HUES6 (cell line): ENCODE measurements around the gene CHCHD6.
A peak's percentile ranks its signal among the peaks of the same experiment; 100 is the strongest.

Experiments used
- H3K27ac ChIP-seq: 2 replicates; pipeline ENCODE4 v1.7.0; 2013; ENCODE audit warnings: low read depth, mild to moderate bottlenecking, low read length, inconsistent platforms
- H3K27me3 ChIP-seq: 2 replicates; pipeline ENCODE4 v1.6.1; 2013; ENCODE audit warnings: low read length; ENCODE audit not compliant: control insufficient read depth, insufficient read depth
- H3K36me3 ChIP-seq: 2 replicates; pipeline ENCODE4 v1.6.1; 2013; ENCODE audit warnings: low read length; ENCODE audit not compliant: control insufficient read depth, insufficient read depth
- H3K4me1 ChIP-seq: 2 replicates; pipeline ENCODE4 v1.6.1; 2013; ENCODE audit warnings: low read length; ENCODE audit not compliant: control insufficient read depth, insufficient read depth
- H3K4me3 ChIP-seq: 2 replicates; pipeline ENCODE4 v1.5.1; 2013; ENCODE audit warnings: low read depth, low read length
- H3K9ac ChIP-seq: one replicate; pipeline ENCODE4 v1.6.1; 2013; ENCODE audit warnings: mild to moderate bottlenecking, low read length
- H3K9me3 ChIP-seq: 2 replicates; pipeline ENCODE4 v1.6.1; 2013; ENCODE audit warnings: low read depth, low read length; ENCODE audit not compliant: control insufficient read depth, insufficient read depth

The CHCHD6 gene

DNA sequence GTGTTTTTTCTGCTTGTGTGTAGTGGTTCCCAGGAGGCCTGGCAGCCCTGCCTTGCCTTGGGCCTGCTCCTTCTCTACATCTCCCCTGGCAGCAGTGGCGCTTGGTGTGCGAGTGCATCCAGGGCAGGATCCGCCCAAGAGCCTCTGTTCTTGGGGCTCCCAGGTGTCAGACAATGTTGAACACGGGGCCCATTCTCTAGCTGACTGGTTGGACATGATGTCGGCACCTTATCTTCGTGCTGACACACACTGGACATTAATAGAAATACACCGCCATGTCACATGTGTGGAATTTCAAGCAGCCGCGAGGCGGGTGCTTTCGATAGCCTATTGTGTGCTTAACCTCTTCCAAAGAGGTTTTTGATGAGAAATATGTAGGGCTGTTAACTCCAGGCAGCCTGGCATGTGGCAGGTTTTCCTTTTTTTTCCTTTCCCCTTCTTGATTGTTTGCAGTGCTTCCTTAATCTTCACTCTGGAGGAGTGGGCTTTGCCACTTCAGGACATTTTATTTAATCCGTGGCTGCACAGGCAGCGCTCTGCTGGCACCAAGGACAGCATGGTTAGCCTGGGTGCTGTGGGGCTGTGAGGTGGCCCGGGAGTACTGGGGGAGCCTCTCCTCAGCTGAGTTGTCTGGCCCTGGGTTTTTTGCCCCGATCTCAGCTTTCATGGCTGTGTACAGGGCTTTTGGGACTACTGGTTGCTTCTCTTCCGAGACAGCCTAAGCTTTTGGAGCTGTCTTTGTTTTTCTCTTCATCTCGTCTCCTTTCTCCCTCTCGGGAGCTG lies 42.5 kb downstream of the CHCHD6 start:
- H3K4me3 ChIP-seq, result no peak overlapping the region
- no peak overlapping the region for H3K9ac ChIP-seq
- peaks cover 22% of the 10 kb centered on the region for H3K4me1 ChIP-seq
- no peaks in the 10 kb centered on the region for H3K27me3 ChIP-seq
- H3K36me3 ChIP-seq, result peaks cover 7% of the 10 kb centered on the region
- no peaks in the 10 kb centered on the region for H3K9me3 ChIP-seq
- H3K27ac ChIP-seq, result no peak overlapping the region

DNA sequence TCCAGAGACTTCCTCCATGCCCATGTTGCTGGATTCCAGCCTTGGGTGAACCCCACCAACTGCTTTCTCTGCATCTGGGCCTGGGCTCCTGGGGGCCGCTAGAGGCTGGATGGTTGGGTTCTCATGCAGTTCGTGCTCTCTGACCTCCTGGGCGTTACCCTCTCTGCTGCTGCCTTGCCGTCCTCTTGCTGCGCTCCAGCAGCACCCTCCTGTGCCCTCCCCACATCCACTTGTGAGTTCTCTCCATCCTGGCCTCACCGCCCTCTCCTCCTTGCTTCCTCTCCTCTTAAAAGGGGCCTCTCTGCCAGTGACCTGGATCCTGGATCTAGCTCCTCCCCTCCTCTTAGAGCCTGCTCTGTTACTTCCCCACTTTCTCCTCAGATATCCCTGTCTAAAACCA lies 43.7 kb downstream of the CHCHD6 start:
- Histone ChIP-seq H3K9ac (no peak overlapping the region), H3K4me3 (no peak overlapping the region), H3K4me1 (peaks cover 33% of the 10 kb centered on the region)

GRCh38 chr3:126748701-126749546 lies 44.9 kb downstream of the CHCHD6 start:
- H3K4me3 ChIP-seq, result no peak overlapping the region
- H3K36me3 ChIP-seq, result no peaks in the 10 kb centered on the region
- no peaks in the 10 kb centered on the region for H3K9me3 ChIP-seq
- no peak overlapping the region for H3K9ac ChIP-seq
- peaks cover 43% of the 10 kb centered on the region for H3K4me1 ChIP-seq
- H3K27me3 ChIP-seq, result no peaks in the 10 kb centered on the region
- no peak overlapping the region for H3K27ac ChIP-seq

More for the DNA sequence above, 43.7 kb downstream of the CHCHD6 start:
- H3K36me3 ChIP-seq, result no peaks in the 10 kb centered on the region
- no peaks in the 10 kb centered on the region for H3K27me3 ChIP-seq
- no peak overlapping the region for H3K27ac ChIP-seq
- no peaks in the 10 kb centered on the region for H3K9me3 ChIP-seq

DNA sequence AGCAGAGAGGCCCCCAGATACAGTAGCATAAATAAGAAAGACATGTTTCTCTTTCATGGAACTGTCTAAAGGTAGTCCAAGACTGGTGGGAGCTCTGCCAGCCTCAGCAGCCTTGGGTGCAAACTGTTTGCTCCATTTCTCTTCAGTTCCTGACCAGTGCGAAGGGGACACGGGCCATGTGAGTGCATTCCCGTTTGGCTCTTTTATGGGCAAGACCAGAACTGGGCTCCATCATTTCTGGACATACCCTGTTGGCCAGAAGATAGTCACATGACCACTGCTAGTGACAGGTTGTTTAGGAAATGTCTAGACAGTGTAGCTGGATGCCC lies 45.5 kb downstream of the CHCHD6 start:
- H3K4me1 ChIP-seq, result peaks cover 43% of the 10 kb centered on the region
- H3K4me3 ChIP-seq, result no peak overlapping the region
- no peak overlapping the region for H3K9ac ChIP-seq
- H3K9me3 ChIP-seq, result no peaks in the 10 kb centered on the region
- H3K36me3 ChIP-seq, result no peaks in the 10 kb centered on the region
- no peak overlapping the region for H3K27ac ChIP-seq
- no peaks in the 10 kb centered on the region for H3K27me3 ChIP-seq

DNA sequence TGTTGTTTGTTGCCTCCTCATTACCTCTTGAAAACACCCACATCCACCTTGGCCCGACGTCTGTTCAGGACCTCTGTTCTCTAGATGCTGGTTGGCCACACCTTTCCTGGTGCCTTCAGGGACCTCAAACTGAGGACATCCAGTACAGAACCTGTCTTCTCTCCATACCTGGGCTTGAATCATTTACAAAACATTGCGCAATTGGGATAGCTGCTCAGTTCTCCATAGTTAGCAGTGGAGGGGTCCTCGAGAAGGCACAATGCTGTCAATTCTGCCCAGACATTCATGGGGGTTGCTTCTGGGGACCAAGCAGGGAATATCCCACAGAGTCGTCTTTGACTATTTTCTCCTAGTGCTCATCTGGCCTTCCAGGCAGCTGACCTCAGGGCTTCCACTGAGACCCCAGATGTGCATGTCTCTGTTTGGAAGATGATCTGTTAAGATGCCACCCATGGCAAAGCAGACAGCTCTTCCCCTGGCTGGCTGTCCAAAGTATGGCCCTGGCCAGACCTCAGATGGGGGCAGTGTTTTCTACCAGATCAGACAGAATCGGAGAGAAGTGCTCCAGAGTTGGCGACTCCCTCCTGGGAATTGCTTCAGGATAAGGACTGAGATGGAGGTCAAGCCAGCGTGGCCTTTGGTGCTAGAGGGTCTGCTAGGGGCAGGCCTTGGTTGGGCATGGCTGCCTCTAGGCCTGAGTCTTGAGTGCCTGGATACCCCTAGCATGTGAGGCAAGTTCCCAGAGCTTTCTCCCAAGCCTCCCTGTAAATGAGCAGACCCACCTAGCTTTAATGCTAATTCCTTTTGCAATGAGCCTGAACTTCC lies 46.1 kb downstream of the CHCHD6 start:
- Histone ChIP-seq H3K4me3 (no peak overlapping the region), H3K27ac (peak overlapping the region; percentile 34; the same call in 1 of the 2 replicates), H3K9me3 (no peaks in the 10 kb centered on the region), H3K36me3 (no peaks in the 10 kb centered on the region), H3K4me1 (peaks cover 43% of the 10 kb centered on the region), H3K27me3 (no peaks in the 10 kb centered on the region), H3K9ac (peak overlapping the region; percentile 48)

GRCh38 chr3:126750756-126751121 lies 46.7 kb downstream of the CHCHD6 start:
- Histone ChIP-seq H3K9me3 (no peaks in the 10 kb centered on the region), H3K4me3 (no peak overlapping the region), H3K4me1 (peaks cover 43% of the 10 kb centered on the region), H3K27ac (peak overlapping the region; percentile 34; the same call in 1 of the 2 replicates), H3K9ac (peak overlapping the region; percentile 48), H3K36me3 (no peaks in the 10 kb centered on the region), H3K27me3 (no peaks in the 10 kb centered on the region)

DNA sequence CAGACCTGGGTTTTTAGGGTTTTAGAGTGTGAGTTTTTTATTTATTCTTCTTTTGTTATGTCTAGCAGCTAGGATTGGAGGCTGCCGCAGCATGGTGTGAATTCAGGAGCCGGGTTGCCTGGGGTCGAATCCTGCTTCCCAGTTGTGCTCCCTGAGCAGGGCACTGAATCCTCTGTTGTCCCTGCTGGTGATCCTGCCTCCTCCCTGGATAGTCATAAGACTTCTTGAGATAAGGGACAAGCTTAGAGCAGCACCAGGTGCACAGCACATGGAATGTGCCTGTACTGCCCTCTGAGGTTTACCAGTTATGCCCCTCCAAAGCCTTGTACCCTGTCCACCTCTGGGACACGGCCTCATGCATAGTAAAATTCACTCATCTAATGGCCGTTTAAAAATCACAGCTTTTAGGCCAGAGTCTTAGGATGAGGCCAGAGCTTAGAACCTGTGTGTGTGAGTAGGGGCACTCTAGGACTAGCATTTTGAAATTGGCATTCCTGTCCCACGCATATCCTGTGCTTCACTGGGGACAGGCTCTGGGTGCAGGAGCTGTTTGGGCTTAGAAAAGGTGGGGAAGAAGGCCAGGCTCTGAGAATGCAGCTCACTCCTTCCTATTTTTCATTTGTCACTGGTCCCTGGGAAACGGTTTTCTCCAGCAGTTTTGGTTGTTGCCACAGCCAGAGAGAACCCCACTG lies 47.7 kb downstream of the CHCHD6 start:
- Histone ChIP-seq H3K36me3 (no peaks in the 10 kb centered on the region), H3K27me3 (no peaks in the 10 kb centered on the region), H3K9ac (peak overlapping the region; percentile 15), H3K9me3 (no peaks in the 10 kb centered on the region), H3K27ac (peak overlapping the region; percentile 34; the same call in 1 of the 2 replicates), H3K4me1 (peaks cover 38% of the 10 kb centered on the region), H3K4me3 (no peak overlapping the region)

DNA sequence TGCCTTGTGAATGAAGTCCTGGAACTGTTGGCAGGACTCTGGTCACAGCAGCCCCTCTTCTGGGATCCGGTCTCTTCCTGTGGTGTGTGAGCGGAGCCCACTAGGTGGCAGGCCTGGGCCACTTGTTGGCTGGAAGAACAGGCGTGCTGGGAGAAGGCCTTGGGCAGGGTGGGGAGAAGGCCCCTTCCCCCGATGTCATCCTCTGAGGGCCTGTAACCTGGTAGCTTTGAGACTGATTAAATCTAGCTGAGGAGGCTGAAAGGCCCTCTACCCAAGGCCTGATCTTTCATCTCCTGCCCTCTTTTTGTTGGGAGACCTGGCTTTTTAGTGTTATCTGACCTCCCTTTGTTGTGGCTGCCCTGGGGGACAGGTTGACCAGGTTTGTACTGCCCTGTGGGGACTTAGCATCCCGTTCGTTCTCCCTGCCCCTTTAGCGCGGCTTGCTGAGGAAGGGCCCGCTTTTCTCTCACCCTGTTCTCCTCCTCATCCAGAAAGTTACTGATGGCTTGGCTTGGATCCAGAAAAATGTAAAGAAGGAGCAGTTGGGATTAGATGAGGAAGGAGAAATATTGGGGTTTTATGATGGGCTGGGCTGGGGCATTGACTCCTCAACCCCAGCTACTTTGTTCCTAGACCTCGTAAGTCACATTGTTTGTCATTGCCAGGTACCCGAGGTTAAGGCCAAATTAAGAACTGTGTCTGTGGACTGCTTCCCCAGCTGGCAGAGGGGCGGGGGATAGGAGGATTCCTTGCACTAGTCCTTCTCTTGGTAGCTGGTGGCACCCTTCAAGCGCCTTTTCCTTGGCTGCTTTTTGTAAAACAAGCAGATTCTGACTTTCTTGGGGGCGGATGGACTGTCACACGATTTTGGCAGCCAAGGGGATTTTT lies 48.5 kb downstream of the CHCHD6 start:
- Histone ChIP-seq H3K27me3 (no peaks in the 10 kb centered on the region), H3K9me3 (no peaks in the 10 kb centered on the region), H3K4me1 (peaks cover 37% of the 10 kb centered on the region), H3K27ac (no peak overlapping the region), H3K9ac (peak overlapping the region; percentile 51), H3K4me3 (no peak overlapping the region), H3K36me3 (no peaks in the 10 kb centered on the region)

DNA sequence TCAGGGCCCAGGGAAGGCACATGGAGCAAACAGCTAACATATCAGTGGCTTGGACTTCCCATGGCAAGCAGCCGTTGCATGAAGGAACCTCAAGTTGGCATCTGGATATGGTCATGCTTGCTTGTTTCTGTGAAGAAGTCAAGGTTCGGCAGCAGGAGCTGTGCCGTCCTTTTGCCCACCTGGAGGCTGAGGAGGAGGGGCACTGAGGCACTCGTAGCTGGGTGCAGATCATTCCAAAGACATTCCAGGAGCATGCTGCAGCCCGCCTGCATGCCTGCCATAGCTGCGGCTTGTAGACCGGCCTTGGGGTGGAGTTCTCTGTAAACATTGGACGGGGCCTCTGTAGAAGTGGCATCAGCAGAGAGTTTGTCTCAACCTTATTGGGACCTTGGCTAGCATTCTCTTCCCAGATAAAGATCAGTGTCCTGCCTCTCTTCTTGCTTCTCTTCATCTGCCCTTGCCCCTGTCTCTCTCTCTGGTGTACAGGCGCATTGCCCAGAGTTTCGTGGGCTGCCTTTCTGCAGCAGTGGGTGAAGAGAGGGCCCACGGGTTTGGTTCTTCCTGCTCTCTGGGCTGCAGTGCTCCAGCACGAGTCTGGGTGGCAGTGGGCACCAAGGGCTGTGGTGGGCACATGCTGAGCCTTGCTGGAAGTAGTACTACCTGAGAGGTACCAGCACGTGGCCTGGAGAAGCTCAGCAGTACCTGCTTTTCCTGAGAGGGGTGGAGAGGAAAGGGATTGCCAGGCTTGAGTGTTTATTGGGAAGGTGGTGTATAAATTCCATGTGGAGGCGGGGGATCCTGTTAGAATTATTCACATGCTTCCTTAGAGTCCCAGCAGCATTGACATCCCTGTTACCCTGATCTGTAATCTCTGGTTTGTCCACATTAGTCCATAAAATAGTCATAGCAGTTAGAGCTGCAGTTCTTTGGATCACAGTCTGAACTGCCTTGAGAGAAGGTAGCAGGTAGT lies 49.4 kb downstream of the CHCHD6 start:
- Histone ChIP-seq H3K27me3 (no peaks in the 10 kb centered on the region), H3K4me3 (no peak overlapping the region), H3K9me3 (no peaks in the 10 kb centered on the region), H3K9ac (no peak overlapping the region), H3K36me3 (no peaks in the 10 kb centered on the region), H3K27ac (no peak overlapping the region), H3K4me1 (peaks cover 37% of the 10 kb centered on the region)
